Upper lobe of right lung (tissue), 1 donor: ENCODE results near the gene TSPAN19. TPM values are rescaled to one million over a fixed set of nuclear protein-coding genes. Genes with fewer than 3 reads are reported as not detected.

Experiments used
- ATAC-seq: fragments of 200-7000 bp; cut with Tn5 transposase; one replicate; pipeline ENCODE4 v1.9.1; 2020; ENCODE audit warnings: mild to moderate bottlenecking, moderate library complexity
- DNase-seq: peaks from one replicate; pipeline ENCODE4 v3.0.0-alpha.2; 2020
- H3K27ac ChIP-seq: fragments of 200-600 bp; one replicate; pipeline ENCODE4 v1.8.0; 2022
- H3K27me3 ChIP-seq: fragments of 200-600 bp; one replicate; pipeline ENCODE4 v1.8.0; 2022; ENCODE audit warnings: mild to moderate bottlenecking
- H3K36me3 ChIP-seq: fragments of 200-600 bp; one replicate; pipeline ENCODE4 v1.8.0; 2022
- H3K4me1 ChIP-seq: fragments of 200-600 bp; one replicate; pipeline ENCODE4 v1.8.0; 2022
- H3K4me3 ChIP-seq: fragments of 200-600 bp; one replicate; pipeline ENCODE4 v1.8.0; 2022; ENCODE audit warnings: mild to moderate bottlenecking
- H3K9me3 ChIP-seq: fragments of 200-600 bp; one replicate; pipeline ENCODE4 v1.8.0; 2022
- intact Hi-C: fragments of 100-400 bp; cut with DNase I; formaldehyde crosslinking; loops from one replicate; pipeline ENCODE4 v1.11.0; 2022
- total RNA-seq: library from RNA; stranded (reverse); fragmentation: NEBNext Ultra II Directional; extraction: Animal tissue kit (Norgen Biotek cat#: 25700); gene quantifications from one replicate; pipeline ENCODE4 v1.2.1, GENCODE V29; 2021
- TF ChIP-seq, protein P1 (sequence below): fragments of 200-600 bp; IDR thresholded peaks from one replicate; pipeline ENCODE4 v1.8.0; 2022; ENCODE audit warnings: antibody characterized with exemption
- donor health status: DM: no; HTN: yes; CAD: no; lungs with severe emphysema.

TSPAN19 gene
- total RNA-seq, 1 donor from 2014 or later: not detected

DNA sequence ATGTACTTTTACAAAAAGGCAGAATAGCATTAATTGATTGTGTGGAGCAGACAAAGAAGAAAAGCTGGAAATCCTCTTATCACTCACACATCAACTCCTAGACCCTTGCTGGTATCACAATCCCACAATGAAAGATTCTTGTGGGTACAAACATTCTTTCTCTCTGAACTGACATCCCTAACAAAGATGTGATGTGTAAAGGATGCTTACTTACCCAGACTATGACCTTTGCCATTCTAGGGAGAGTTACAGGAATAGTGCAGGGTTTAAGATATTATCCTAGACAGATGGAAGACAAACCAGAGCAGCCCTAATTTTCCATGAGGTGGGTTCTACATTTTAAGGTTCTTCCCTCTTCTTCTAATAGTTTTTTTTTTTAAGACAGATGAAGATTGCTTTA is 63.1 kb downstream of the TSPAN19 start:
- Histone ChIP-seq H3K4me3 (no peak overlapping the region), H3K4me1 (no peaks in the 10 kb centered on the region), H3K36me3 (no peaks in the 10 kb centered on the region), H3K27me3 (no peaks in the 10 kb centered on the region), H3K9me3 (no peaks in the 10 kb centered on the region), H3K27ac (no peak overlapping the region)
- no peak for ATAC-seq
- TF ChIP-seq, protein P1, sequence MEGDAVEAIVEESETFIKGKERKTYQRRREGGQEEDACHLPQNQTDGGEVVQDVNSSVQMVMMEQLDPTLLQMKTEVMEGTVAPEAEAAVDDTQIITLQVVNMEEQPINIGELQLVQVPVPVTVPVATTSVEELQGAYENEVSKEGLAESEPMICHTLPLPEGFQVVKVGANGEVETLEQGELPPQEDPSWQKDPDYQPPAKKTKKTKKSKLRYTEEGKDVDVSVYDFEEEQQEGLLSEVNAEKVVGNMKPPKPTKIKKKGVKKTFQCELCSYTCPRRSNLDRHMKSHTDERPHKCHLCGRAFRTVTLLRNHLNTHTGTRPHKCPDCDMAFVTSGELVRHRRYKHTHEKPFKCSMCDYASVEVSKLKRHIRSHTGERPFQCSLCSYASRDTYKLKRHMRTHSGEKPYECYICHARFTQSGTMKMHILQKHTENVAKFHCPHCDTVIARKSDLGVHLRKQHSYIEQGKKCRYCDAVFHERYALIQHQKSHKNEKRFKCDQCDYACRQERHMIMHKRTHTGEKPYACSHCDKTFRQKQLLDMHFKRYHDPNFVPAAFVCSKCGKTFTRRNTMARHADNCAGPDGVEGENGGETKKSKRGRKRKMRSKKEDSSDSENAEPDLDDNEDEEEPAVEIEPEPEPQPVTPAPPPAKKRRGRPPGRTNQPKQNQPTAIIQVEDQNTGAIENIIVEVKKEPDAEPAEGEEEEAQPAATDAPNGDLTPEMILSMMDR: no peak
- intact Hi-C loops: no loop called here
- DNase-seq: no peak

- H3K4me1 ChIP-seq: no peaks in the 10 kb centered on the region
- no peaks in the 10 kb centered on the region for H3K27me3 ChIP-seq
- no peak for ATAC-seq
- no peaks in the 10 kb centered on the region for H3K36me3 ChIP-seq
- H3K27ac ChIP-seq: no peak overlapping the region
- no peaks in the 10 kb centered on the region for H3K9me3 ChIP-seq
- intact Hi-C loops: no loop called here
- TF ChIP-seq, protein P1: no peak
- no peak for DNase-seq
- H3K4me3 ChIP-seq: no peak overlapping the region
Measured at GRCh38 chr12:84969226-84969625, 66.9 kb downstream of the TSPAN19 start.

Other genes with a start within 250 kb of the TSPAN19 start
- not detected for gene SLC6A15, start 123.5 kb downstream of the TSPAN19 start, total RNA-seq
- gene LRRIQ1, start 74 bp upstream of the TSPAN19 start, total RNA-seq: 0.67 TPM
- not detected for gene ALX1, start 243.9 kb upstream of the TSPAN19 start, total RNA-seq